HG03442 (cell line): ENCODE measurements around the gene ANTXRL.
"Not testable (repeated sequence)": the region's sequence is repeated elsewhere in the genome, so short reads cannot be mapped to it uniquely, and the experiment has no call there.

Experiments
- ATAC-seq: cut with Tn5 transposase; IDR thresholded peaks from one replicate; pipeline ENCODE4 v1.9.1; 2021; ENCODE audit warnings: mild to moderate bottlenecking, moderate library complexity; ENCODE audit not compliant: unreplicated experiment

The ANTXRL gene

DNA sequence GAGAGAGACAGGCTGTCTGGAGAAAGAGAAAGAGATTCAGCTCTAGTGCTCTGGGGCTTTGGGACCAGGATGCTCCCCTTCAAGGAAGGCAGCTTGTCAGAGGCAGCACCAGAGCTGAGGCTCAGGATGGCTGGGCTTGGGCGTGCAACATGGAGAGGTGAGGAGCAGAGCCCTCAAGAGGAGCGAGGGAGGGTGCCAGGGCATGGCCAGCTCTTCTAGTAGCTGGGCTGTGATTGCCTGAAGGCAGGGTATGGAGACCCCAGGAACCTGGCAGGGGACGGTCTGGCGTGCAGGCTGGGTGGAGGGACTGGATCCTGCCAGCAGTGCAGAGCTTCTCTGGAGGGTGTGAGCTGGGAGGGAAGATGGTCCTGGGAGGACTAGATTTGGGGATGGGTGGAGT lies 40.2 kb downstream of the ANTXRL start:
- ATAC-seq: no peak

DNA sequence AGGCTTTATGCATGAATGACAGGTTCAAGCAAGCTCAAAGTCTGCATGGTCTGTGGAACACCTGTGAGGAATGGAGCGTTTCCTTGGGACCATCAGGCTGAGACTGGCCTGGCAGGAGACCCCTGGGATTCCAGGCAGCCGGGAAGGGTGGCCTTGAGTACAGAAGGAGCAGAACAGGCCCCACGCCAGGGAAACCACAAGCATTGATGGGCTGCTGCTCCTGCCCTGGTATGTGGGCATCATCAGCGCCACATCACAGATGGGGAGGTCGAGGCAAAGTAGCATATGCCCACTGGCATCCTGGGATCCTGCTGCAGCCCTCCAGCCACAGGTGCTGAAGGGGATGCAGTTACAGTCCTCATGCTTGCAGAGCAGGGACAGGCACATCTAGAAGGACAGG lies 40.9 kb downstream of the ANTXRL start:
- ATAC-seq: no peak

DNA sequence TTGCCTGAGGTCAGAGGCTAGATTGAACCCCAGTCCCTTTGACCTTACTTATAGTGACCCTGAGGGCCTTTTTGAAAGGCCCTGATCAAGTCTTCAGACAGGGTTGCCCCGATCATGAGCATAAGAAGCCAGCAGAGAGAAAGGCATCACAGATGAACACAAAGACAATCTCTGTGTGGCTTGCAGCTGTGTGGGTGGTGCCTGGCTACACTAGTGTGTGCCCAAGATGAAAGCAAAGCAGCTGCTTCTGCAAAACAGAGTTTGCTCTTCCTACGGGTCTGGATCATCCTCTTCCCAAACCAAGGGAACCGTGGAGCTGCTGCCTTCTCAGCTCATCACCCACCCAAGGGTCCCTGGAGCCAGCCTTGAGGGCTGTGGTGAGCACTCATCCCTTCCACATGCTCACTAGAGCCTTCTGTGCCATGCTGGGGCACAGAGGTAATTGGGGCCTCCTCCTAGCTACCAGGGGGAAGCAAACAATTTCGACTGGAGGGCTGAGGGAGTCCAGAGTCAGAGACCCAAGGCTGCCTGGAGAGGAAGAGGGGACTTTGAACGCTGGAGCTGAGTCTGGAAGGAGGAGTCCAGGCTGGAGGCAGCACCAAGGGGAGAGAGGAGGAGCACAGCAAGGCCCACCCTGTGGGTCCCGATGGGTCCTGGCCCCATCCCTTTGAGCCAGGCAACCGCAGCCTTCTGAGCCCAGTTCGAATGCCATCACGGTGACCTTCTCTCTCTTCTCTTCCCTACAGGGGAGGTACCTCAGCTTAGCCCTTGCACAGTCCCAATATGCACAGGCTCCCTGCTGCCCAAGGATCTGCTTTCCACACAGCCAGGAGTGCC lies 42.3 kb downstream of the ANTXRL start:
- no peak for ATAC-seq

DNA sequence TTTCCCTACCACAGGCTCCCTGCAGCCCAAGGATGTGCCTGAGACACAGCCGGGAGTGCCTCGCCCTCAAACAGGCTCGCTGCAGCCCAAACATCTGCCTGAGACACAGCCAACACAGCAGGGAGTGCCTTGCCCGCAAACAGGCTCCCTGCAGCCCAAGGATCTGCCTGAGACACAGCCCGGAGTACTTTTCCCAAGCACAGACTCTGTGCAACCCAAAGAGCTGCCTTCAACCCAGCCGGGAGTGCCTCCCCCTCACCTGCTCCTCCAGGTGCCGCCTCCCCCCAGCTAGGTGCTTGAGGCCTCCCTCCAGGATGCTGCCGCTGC lies 42.9 kb downstream of the ANTXRL start:
- no peak for ATAC-seq

DNA sequence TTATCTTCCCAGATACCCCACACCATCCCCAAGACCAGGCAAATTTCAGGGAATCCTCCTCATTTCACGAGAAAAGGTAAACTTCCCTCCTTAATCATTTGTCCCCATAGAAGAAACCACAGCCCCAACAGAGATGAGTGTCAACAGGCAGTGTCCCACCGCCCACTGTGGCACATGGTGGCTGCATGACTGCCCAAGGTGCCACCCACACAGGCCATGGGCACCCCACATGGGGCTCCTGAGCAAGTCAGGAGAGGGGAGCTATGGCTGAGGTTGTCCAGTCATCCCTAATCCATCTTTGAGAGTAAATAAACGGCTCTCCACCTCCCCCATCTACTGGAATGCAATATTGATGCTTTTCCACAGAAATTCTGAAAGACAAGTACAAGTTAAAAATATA lies 44.1 kb downstream of the ANTXRL start:
- no peak for ATAC-seq

DNA sequence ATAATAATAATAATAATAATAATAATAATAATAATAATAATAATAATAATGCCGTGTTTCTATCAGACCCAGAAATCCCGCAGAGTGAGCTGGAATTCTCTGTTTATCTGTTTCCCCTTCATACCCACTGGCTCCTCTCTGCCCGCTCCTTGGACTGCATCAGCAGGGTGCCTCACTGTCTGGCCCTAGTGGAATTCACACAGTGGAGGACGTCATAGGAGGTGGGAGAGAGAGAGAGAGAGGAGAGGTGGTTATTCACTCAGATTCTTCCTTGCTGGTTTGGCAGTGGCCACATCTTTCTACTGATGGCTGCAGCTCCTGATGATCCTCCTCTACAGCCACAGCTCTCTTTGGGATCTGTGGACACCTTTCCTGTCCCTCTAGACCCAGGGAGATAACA lies 78.7 kb downstream of the ANTXRL start:
- ATAC-seq: not testable (repeated sequence)

DNA sequence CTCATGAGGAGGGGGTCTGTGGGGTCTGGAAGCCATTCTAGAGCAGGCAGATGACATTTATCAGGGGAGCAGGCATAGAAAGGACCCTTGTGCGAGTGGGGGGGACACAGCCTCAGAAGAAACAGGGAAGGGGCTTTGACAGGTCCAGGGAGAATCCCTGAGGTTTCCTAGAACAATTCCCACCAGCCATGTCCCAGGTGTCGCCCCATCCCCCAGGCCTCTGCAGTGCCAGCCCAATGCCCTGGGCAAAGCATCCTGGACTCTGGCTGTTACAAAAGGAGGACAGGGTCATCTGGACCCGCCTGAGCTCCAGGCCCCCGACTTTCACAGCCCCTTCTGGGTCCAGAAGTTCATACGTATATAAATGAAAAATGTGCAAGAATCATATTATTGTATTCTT lies 80.4 kb downstream of the ANTXRL start:
- not testable (repeated sequence) for ATAC-seq

DNA sequence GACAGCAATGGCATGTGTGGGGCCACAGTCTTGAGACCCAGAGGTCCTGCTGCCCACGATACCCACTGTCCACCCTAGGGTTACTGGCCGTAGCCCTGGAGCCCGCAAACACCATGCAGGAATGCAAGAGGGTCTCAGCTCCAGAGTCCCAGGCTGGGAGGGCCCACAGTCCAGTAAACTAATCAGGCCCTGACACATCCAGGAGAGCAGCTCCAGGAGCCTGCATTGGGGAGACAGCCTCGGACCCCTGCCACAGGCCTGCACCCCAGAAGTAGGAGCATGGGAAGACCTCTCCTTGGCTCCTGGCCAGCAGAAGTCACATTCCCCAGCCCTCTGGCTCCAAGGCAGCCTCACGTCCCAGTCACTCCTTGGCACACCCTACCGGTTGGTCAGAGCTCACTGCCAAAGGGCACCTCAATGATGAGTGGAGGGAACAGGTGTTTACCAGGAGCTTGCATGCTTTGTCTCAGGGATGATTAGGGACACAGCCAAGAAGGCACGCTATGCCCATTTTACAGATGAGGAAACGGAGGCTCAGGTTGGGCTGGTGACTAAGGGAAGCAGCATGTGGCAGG lies 81.0 kb downstream of the ANTXRL start:
- ATAC-seq: not testable (repeated sequence)

DNA sequence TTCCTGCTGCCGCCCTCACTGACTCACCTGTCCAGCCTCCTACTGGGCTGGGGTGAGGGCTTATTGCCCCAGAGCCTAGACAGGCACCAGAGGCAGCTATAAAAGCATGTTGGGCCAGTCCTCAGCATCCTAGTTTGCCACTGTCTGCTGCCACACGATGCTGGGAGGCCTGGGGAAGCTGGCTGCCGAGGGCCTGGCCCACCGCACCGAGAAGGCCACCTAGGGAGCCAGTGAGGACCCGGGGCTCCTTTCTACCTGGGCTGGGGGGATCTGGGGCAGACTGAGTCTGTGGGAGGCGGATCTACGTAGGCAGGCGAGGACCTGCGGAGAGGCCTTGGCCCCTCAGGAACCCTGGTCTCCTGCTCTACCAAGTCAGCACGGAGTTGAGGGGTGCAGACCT lies 82.2 kb downstream of the ANTXRL start:
- not testable (repeated sequence) for ATAC-seq

DNA sequence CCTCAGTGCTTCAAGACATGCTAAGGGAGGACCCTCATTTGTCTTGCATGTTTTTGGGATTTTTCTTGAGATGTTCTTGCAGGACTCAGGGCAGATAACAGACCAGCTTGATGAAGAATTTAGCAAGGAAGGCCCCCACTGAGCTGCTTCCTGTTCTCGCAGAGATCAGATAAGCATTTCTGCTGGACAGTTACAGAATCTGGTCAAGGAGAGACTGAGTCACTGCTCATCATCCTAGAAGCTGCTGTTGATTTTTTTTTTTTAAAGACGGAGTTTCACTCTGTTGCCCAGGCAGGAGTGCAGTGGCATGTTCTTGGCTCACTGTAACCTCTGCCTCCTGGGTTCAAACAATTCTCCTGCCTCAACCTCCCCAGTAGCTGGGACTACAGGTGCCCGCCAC lies 87.6 kb downstream of the ANTXRL start:
- ATAC-seq: not testable (repeated sequence)

DNA sequence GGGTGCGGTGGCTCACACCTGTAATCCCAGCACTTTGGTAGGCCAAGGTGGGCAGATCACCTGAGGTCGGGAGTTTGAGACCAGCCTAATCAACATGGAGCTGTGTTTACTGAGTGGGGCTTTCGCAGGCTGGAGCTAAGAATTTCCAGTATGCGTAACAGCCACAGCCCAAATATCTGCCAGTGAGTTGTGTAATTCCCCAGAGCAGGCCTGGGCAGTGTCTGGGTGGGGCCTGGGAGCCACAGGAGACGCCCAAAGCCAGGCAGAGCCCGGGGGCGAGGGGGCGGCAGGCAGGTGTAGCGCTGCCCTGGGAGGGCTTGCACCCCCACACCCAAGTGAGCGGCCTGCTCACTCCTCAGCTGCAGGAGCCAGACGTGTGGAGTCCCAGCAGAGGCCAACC lies 88.6 kb downstream of the ANTXRL start, which contains the start of gene ANXA8L1:
ANXA8L1 (plus strand) TSS at position 371 of the 400 bp plus-strand sequence. CDS start 76 bp downstream, outside the sequence.
- ATAC-seq: not testable (repeated sequence)

DNA sequence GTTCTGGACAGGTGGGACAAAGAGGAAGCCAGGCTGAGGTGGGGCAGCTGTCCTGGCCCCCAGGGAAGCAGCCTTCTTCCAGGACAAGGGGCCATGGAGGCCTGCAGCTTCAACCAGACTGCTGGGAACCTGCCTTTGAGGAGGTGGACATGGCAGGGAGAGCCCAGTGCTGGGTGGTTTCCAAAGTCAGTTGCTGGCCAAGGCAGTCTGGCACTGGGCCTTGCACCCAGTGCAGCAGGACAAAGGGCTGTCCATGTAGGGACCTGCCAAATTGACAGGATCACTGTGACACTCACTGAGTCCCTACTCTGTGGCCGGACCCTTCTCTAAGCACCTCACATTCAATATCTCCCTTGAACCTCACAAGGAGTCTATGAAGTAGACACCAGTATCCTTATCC lies 90.2 kb downstream of the ANTXRL start:
- not testable (repeated sequence) for ATAC-seq

DNA sequence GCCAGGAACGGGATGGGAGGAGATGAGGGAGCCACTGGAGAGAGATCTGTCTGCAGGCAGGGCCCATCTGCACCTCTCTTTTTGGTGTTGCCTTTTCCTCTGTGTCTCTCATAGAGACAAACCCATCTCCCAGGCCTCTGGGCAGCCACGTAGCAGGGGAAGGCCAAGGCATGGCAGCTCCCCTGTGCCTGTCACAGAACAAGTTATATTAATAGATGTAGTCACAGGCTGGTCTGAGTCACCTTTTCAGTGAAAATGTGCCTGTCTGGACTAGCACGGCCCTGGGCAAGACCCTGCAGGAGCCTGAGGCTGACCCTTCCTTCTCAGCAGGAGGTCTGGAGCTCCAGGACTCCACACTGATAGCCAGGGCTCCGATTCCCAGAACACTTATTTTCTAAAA lies 90.9 kb downstream of the ANTXRL start:
- ATAC-seq: not testable (repeated sequence)

DNA sequence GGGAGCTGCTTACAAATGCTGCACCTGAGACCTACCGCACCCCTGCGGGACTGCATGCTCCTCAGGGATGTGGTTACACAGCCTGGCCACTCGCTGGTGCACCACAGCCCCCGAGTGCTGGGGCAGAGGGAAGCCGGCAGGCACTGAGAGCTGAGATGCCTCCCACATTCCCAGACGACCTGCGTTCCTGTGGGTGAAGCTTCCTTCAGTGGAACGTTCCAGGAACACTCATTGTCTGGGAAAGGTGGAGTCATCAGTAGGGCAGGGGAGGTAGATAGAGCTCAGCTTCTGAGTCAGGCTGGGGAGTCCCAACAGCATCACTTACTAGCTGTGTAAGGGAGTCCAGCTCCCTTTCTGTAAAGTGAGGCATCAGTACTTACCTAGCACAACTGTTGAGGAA lies 91.3 kb downstream of the ANTXRL start:
- not testable (repeated sequence) for ATAC-seq

DNA sequence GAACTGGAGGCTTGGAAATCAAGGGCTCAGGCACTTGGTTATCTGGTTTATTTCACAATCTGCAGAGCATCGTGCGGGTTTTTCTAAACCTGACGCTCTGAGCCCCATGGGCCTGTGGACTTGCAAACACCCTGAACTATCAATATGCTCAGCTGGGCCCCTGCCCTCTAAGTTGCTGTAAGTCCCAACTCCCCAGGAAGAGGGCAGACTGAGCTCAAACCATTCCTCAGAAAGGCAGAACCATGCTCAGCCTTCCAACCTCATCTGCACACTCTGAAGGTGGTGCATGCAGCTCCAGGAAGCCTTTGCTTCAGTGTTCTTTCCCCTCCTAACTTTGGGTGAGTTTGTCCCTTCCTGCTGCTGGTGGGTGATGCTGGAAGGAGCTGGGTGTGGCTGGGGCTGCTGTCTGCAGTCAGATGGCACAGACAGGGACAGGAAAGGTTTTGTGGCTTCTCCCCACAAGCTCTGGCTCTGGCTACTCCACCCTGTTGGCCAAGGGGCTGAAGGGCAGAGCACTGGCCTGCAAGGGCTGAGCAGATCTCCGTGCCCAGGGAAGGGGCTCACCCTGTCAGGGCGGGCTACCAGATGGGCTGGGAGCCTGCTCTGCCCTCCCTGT lies 92.5 kb downstream of the ANTXRL start:
- not testable (repeated sequence) for ATAC-seq
